ENCODE measurements around the gene CCDC27.

DNA sequence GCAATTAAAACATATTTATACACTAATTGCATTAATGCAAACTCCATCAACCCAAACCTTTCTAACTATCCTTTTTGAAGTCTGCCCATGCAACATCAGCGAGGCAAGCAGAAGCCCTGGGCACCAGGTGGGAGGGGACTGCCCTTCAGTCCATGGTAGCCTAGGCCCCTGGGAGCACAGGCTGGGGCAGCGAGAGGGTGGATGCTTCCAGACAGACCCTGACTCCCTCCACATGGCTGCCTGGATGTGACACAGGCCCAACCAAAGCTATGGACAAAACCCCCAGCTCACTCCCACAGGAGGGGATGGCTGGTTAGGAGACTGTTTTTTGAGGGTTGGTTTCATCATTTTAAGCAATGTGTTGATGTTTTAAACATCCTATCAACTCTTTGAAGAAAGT lies 61.8 kb downstream of the CCDC27 start:
- TF ChIP-seq ZNF423 (CRISPR knock-in tag; IDR thresholded peaks at IDR 0.05) = no peak
- TF ChIP-seq, protein P1, sequence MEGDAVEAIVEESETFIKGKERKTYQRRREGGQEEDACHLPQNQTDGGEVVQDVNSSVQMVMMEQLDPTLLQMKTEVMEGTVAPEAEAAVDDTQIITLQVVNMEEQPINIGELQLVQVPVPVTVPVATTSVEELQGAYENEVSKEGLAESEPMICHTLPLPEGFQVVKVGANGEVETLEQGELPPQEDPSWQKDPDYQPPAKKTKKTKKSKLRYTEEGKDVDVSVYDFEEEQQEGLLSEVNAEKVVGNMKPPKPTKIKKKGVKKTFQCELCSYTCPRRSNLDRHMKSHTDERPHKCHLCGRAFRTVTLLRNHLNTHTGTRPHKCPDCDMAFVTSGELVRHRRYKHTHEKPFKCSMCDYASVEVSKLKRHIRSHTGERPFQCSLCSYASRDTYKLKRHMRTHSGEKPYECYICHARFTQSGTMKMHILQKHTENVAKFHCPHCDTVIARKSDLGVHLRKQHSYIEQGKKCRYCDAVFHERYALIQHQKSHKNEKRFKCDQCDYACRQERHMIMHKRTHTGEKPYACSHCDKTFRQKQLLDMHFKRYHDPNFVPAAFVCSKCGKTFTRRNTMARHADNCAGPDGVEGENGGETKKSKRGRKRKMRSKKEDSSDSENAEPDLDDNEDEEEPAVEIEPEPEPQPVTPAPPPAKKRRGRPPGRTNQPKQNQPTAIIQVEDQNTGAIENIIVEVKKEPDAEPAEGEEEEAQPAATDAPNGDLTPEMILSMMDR (IDR thresholded peaks at IDR 0.05) = no peak
